Measurements from ENCODE around the gene HRH1. TPM values are rescaled to one million over a fixed set of nuclear protein-coding genes. Genes with fewer than 3 reads are reported as not detected.
"Not testable (repeated sequence)": the region's sequence is repeated elsewhere in the genome, so short reads cannot be mapped to it uniquely, and the experiment has no call there.

The HRH1 gene
- total RNA-seq, 1 experiment from 2014 or later: 3.9 TPM

GRCh38 chr3:11206316-11206715 lies 52.0 kb downstream of the HRH1 start:
- no peak for DNase-seq (ENCODE audit: low spot score)

GRCh38 chr3:11206953-11207352 lies 52.7 kb downstream of the HRH1 start:
- no peak for DNase-seq (ENCODE audit: low spot score)

- DNase-seq (ENCODE audit: low spot score): peak; percentile 29
Observed at GRCh38 chr3:11211531-11212298, 57.4 kb downstream of the HRH1 start.

- peak; percentile 49 for DNase-seq (ENCODE audit: low spot score)
Observed at GRCh38 chr3:11212299-11212608, 58.0 kb downstream of the HRH1 start.

GRCh38 chr3:11212784-11213183 lies 58.5 kb downstream of the HRH1 start:
- DNase-seq (ENCODE audit: low spot score): no peak

GRCh38 chr3:11213810-11214450 lies 59.6 kb downstream of the HRH1 start:
- DNase-seq (ENCODE audit: low spot score): no peak

GRCh38 chr3:11214451-11214978 lies 60.2 kb downstream of the HRH1 start:
- DNase-seq (ENCODE audit: low spot score): no peak

- DNase-seq (ENCODE audit: low spot score): not testable (repeated sequence)
Observed at GRCh38 chr3:11217370-11217769, 63.1 kb downstream of the HRH1 start.

- no peak for DNase-seq (ENCODE audit: low spot score)
Observed at GRCh38 chr3:11220230-11220629, 65.9 kb downstream of the HRH1 start.

- DNase-seq (ENCODE audit: low spot score): no peak
Observed at GRCh38 chr3:11221818-11222415, 67.6 kb downstream of the HRH1 start.

GRCh38 chr3:11224010-11224409 lies 69.7 kb downstream of the HRH1 start:
- no peak for DNase-seq (ENCODE audit: low spot score)

- DNase-seq (ENCODE audit: low spot score): no peak
Observed at GRCh38 chr3:11224870-11225229, 70.6 kb downstream of the HRH1 start.

GRCh38 chr3:11226042-11226370 lies 71.7 kb downstream of the HRH1 start:
- no peak for DNase-seq (ENCODE audit: low spot score)

- no peak for DNase-seq (ENCODE audit: low spot score)
Observed at GRCh38 chr3:11228041-11228440, 73.7 kb downstream of the HRH1 start.

GRCh38 chr3:11230125-11230524 lies 75.8 kb downstream of the HRH1 start:
- DNase-seq (ENCODE audit: low spot score): no peak

- no peak for DNase-seq (ENCODE audit: low spot score)
Observed at GRCh38 chr3:11230832-11231231, 76.5 kb downstream of the HRH1 start.

GRCh38 chr3:11235385-11235784 lies 81.1 kb downstream of the HRH1 start:
- no peak for DNase-seq (ENCODE audit: low spot score)

- DNase-seq (ENCODE audit: low spot score): peak; percentile 36
Observed at GRCh38 chr3:11236588-11237461, 82.5 kb downstream of the HRH1 start.

- DNase-seq (ENCODE audit: low spot score): peak; percentile 74
Observed at GRCh38 chr3:11238060-11238459, 83.8 kb downstream of the HRH1 start.

GRCh38 chr3:11238880-11239279 lies 84.6 kb downstream of the HRH1 start:
- DNase-seq (ENCODE audit: low spot score): peak; percentile 67

GRCh38 chr3:11239796-11240195 lies 85.5 kb downstream of the HRH1 start:
- DNase-seq (ENCODE audit: low spot score): no peak

GRCh38 chr3:11240496-11240895 lies 86.2 kb downstream of the HRH1 start:
- no peak for DNase-seq (ENCODE audit: low spot score)

All from H4 (cell line).